Measurements from ENCODE around the gene LDHD. TPM values are rescaled to one million over a fixed set of nuclear protein-coding genes. Genes with fewer than 3 reads are reported as not detected.

LDHD gene
- total RNA-seq (1 to 10 TPM in 1 of 5 experiments, under 1 TPM in 4; 0.31 to 2.7 (median 0.40) TPM), polyA plus RNA-seq (under 1 TPM in 1 of 2 donors, not detected in 1; 0.51 TPM), total RNA-seq (0.40 reads per million)

- DNase-seq (no peak), ATAC-seq (peak; percentile 93)
- peaks cover 1 to 14% (median 2%) of the 10 kb centered on the region in 7 donors for H3K4me1 Mint-ChIP-seq
- peaks cover 0 to 10% (median 10%) of the 10 kb centered on the region in 5 donors for H3K27me3 Mint-ChIP-seq
- Histone ChIP-seq H3K27me3 (ENCODE audit: control insufficient read depth in 2 of 2, insufficient read depth in 2 of 2, low read length in 2 of 2) (no peaks in the 10 kb centered on the region), H3K27ac (ENCODE audit: low read depth, low read length) (no peak within 1 kb of the TSS), H3K4me1 (ENCODE audit: control insufficient read depth in 2 of 2, insufficient read depth in 2 of 2, low read length in 2 of 2) (peaks cover 2 to 4% of the 10 kb centered on the region in 2 donors), H3K4me3 (ENCODE audit: low read length) (no peak within 1 kb of the TSS), H3K36me3 (ENCODE audit: control insufficient read depth in 2 of 3, insufficient read depth in 3 of 3, low read length in 3 of 3) (no peaks in the 10 kb centered on the region), H3K9me3 (ENCODE audit: control insufficient read depth in 2 of 3, low read length in 3 of 3) (no peaks in the 10 kb centered on the region)
- peak within 1 kb of the TSS in 8 of 10 donors; percentile 21 to 60 (median 46) for H3K4me3 Mint-ChIP-seq
- H3K9me3 Mint-ChIP-seq, result peaks cover 0 to 8% (median under 1%) of the 10 kb centered on the region in 11 donors
- intact Hi-C loops (cut with micrococcal nuclease), result no loop called here
- CTCF ChIA-PET, result no interaction called here
- POLR2A ChIA-PET, result no interaction called here
- peaks cover 0 to under 1% (median 0%) of the 10 kb centered on the region in 5 donors for H3K36me3 Mint-ChIP-seq
- H3K27ac Mint-ChIP-seq, result no peak within 1 kb of the TSS
Observed at GRCh38 chr16:75116081-75116910, at the start of gene LDHD. Gene LDHD (minus strand): TSS chr16:75116780. CDS start chr16:75116720, 60 bp downstream.

GRCh38 chr16:75160386-75160785, 43.8 kb upstream of the LDHD start:
- peaks cover 0 to 22% (median 4%) of the 10 kb centered on the region in 11 donors for H3K9me3 Mint-ChIP-seq
- Histone ChIP-seq H3K27ac (ENCODE audit: low read depth, low read length) (no peak overlapping the region), H3K4me1 (ENCODE audit: control insufficient read depth in 2 of 2, insufficient read depth in 2 of 2, low read length in 2 of 2) (no peaks in the 10 kb centered on the region), H3K36me3 (ENCODE audit: control insufficient read depth in 2 of 3, insufficient read depth in 3 of 3, low read length in 3 of 3) (peaks cover 0 to 20% (median 0%) of the 10 kb centered on the region in 3 experiments), H3K4me3 (ENCODE audit: low read length) (no peak overlapping the region), H3K9me3 (ENCODE audit: control insufficient read depth in 2 of 3, low read length in 3 of 3) (no peaks in the 10 kb centered on the region), H3K27me3 (ENCODE audit: control insufficient read depth in 2 of 2, insufficient read depth in 2 of 2, low read length in 2 of 2) (no peaks in the 10 kb centered on the region)
- intact Hi-C loops (cut with micrococcal nuclease), result no loop called here
- H3K36me3 Mint-ChIP-seq, result peaks cover 8 to 68% (median 44%) of the 10 kb centered on the region in 5 donors
- no peak for DNase-seq
- peaks cover 0 to 11% (median 3%) of the 10 kb centered on the region in 7 donors for H3K4me1 Mint-ChIP-seq
- H3K27ac Mint-ChIP-seq, result peak overlapping the region in 1 of 9 donors; percentile 28
- H3K27me3 Mint-ChIP-seq, result no peaks in the 10 kb centered on the region
- H3K4me3 Mint-ChIP-seq, result no peak overlapping the region
- ChIA-PET CTCF (no interaction called here), POLR2A (no interaction called here)
- no peak for ATAC-seq

GRCh38 chr16:75152635-75153034, 36.1 kb upstream of the LDHD start:
- H3K36me3 ChIP-seq (ENCODE audit: control insufficient read depth in 2 of 3, insufficient read depth in 3 of 3, low read length in 3 of 3), result peaks cover 0 to 18% (median 3%) of the 10 kb centered on the region in 3 experiments
- peaks cover 0 to 8% (median 0%) of the 10 kb centered on the region in 3 experiments for H3K9me3 ChIP-seq (ENCODE audit: control insufficient read depth in 2 of 3, low read length in 3 of 3)
- H3K4me1 ChIP-seq (ENCODE audit: control insufficient read depth in 2 of 2, insufficient read depth in 2 of 2, low read length in 2 of 2), result peaks cover 0 to 6% of the 10 kb centered on the region in 2 donors
- Mint-ChIP-seq H3K36me3 (peaks cover 20 to 60% (median 40%) of the 10 kb centered on the region in 5 donors), H3K27me3 (no peaks in the 10 kb centered on the region), H3K9me3 (peaks cover 8 to 28% (median 18%) of the 10 kb centered on the region in 11 donors), H3K4me3 (peak overlapping the region in 2 of 10 donors; percentile 6 to 10), H3K27ac (no peak overlapping the region), H3K4me1 (peaks cover 13 to 35% (median 25%) of the 10 kb centered on the region in 7 donors)
- CTCF ChIA-PET, result no interaction called here
- no peaks in the 10 kb centered on the region for H3K27me3 ChIP-seq (ENCODE audit: control insufficient read depth in 2 of 2, insufficient read depth in 2 of 2, low read length in 2 of 2)
- ATAC-seq (no peak), DNase-seq (no peak)
- POLR2A ChIA-PET, result no interaction called here
- H3K27ac ChIP-seq (ENCODE audit: low read depth, low read length), result no peak overlapping the region
- no peak overlapping the region for H3K4me3 ChIP-seq (ENCODE audit: low read length)
- intact Hi-C loops (cut with micrococcal nuclease), result no loop called here

- H3K27me3 Mint-ChIP-seq, result no peaks in the 10 kb centered on the region
- Histone ChIP-seq H3K27ac (ENCODE audit: low read depth, low read length) (no peak overlapping the region), H3K27me3 (ENCODE audit: control insufficient read depth in 2 of 2, insufficient read depth in 2 of 2, low read length in 2 of 2) (no peaks in the 10 kb centered on the region), H3K4me1 (ENCODE audit: control insufficient read depth in 2 of 2, insufficient read depth in 2 of 2, low read length in 2 of 2) (peaks cover 0 to 6% of the 10 kb centered on the region in 2 donors), H3K4me3 (ENCODE audit: low read length) (no peak overlapping the region), H3K36me3 (ENCODE audit: control insufficient read depth in 2 of 3, insufficient read depth in 3 of 3, low read length in 3 of 3) (peaks cover 0 to 18% (median 3%) of the 10 kb centered on the region in 3 experiments), H3K9me3 (ENCODE audit: control insufficient read depth in 2 of 3, low read length in 3 of 3) (peaks cover 0 to 8% (median 0%) of the 10 kb centered on the region in 3 experiments)
- H3K4me1 Mint-ChIP-seq, result peaks cover 13 to 31% (median 27%) of the 10 kb centered on the region in 7 donors
- H3K36me3 Mint-ChIP-seq, result peaks cover 20 to 54% (median 40%) of the 10 kb centered on the region in 5 donors
- H3K9me3 Mint-ChIP-seq, result peaks cover 8 to 28% (median 18%) of the 10 kb centered on the region in 11 donors
- ATAC-seq, result no peak
- POLR2A ChIA-PET, result no interaction called here
- DNase-seq, result no peak
- H3K4me3 Mint-ChIP-seq, result peak overlapping the region in 3 of 10 donors; percentile 6 to 40 (median 36)
- H3K27ac Mint-ChIP-seq, result peak overlapping the region in 1 of 9 donors; percentile 13
- intact Hi-C loops (cut with micrococcal nuclease), result no loop called here
- CTCF ChIA-PET, result no interaction called here
Observed at GRCh38 chr16:75151798-75152197, 35.2 kb upstream of the LDHD start.

GRCh38 chr16:75148311-75149195, 32.0 kb upstream of the LDHD start, which contains the start of gene ZFP1:
Gene ZFP1 (plus strand): TSS chr16:75148524. CDS start chr16:75152952, 4,428 bp downstream.
- peaks cover 0 to 10% (median 3%) of the 10 kb centered on the region in 3 experiments for H3K36me3 ChIP-seq (ENCODE audit: control insufficient read depth in 2 of 3, insufficient read depth in 3 of 3, low read length in 3 of 3)
- H3K4me3 ChIP-seq (ENCODE audit: low read length), result peak within 1 kb of the TSS; percentile 98
- no peaks in the 10 kb centered on the region for H3K27me3 ChIP-seq (ENCODE audit: control insufficient read depth in 2 of 2, insufficient read depth in 2 of 2, low read length in 2 of 2)
- no peaks in the 10 kb centered on the region for H3K27me3 Mint-ChIP-seq
- ATAC-seq, result peak; percentile 93
- intact Hi-C loops (cut with micrococcal nuclease), result loop anchor here (1.0 to 10.0 kb wide), 19 partner anchors 37 to 542 kb away; partner anchors contain the start of genes ADAT1 (in 2 of the 2), CFDP1 (in 2 of the 2), GLG1 (in 2 of the 2) and TMEM231 (in 2 of the 2)
- ChIA-PET CTCF (no interaction called here), POLR2A (no interaction called here)
- H3K4me1 ChIP-seq (ENCODE audit: control insufficient read depth in 2 of 2, insufficient read depth in 2 of 2, low read length in 2 of 2), result peaks cover 0 to 6% of the 10 kb centered on the region in 2 donors
- DNase-seq, result peak; percentile 91 to 98 (median 95)
- H3K27ac ChIP-seq (ENCODE audit: low read depth, low read length), result peak within 1 kb of the TSS; percentile 89
- H3K27ac Mint-ChIP-seq, result peak within 1 kb of the TSS; percentile 66 to 90 (median 86)
- H3K4me3 Mint-ChIP-seq, result peak within 1 kb of the TSS; percentile 85 to 92 (median 89)
- peaks cover 13 to 31% (median 27%) of the 10 kb centered on the region in 7 donors for H3K4me1 Mint-ChIP-seq
- peaks cover 16 to 31% (median 31%) of the 10 kb centered on the region in 5 donors for H3K36me3 Mint-ChIP-seq
- H3K9me3 ChIP-seq (ENCODE audit: control insufficient read depth in 2 of 3, low read length in 3 of 3), result peaks cover 0 to 8% (median 0%) of the 10 kb centered on the region in 3 experiments
- peaks cover 8 to 28% (median 18%) of the 10 kb centered on the region in 11 donors for H3K9me3 Mint-ChIP-seq

- Mint-ChIP-seq H3K4me1 (peaks cover 13 to 31% (median 27%) of the 10 kb centered on the region in 7 donors), H3K36me3 (peaks cover 14 to 26% (median 25%) of the 10 kb centered on the region in 5 donors), H3K27ac (peak overlapping the region in 8 of 9 donors; percentile 25 to 90 (median 81)), H3K4me3 (peak overlapping the region; percentile 85 to 92 (median 89)), H3K27me3 (no peaks in the 10 kb centered on the region), H3K9me3 (peaks cover 6 to 28% (median 17%) of the 10 kb centered on the region in 11 donors)
- Histone ChIP-seq H3K36me3 (ENCODE audit: control insufficient read depth in 2 of 3, insufficient read depth in 3 of 3, low read length in 3 of 3) (peaks cover 0 to 10% (median 0%) of the 10 kb centered on the region in 3 experiments), H3K4me3 (ENCODE audit: low read length) (peak overlapping the region; percentile 98), H3K27me3 (ENCODE audit: control insufficient read depth in 2 of 2, insufficient read depth in 2 of 2, low read length in 2 of 2) (no peaks in the 10 kb centered on the region), H3K4me1 (ENCODE audit: control insufficient read depth in 2 of 2, insufficient read depth in 2 of 2, low read length in 2 of 2) (peaks cover 0 to 6% of the 10 kb centered on the region in 2 donors), H3K9me3 (ENCODE audit: control insufficient read depth in 2 of 3, low read length in 3 of 3) (peaks cover 0 to 8% (median 0%) of the 10 kb centered on the region in 3 experiments), H3K27ac (ENCODE audit: low read depth, low read length) (peak overlapping the region; percentile 89)
- ATAC-seq, result no peak
- DNase-seq, result no peak
- CTCF ChIA-PET, result no interaction called here
- intact Hi-C loops (cut with micrococcal nuclease), result loop anchor here (1.0 to 10.0 kb wide), 19 partner anchors 37 to 541 kb away; partner anchors contain the start of genes ADAT1 (in 2 of the 2), CFDP1 (in 2 of the 2), GLG1 (in 2 of the 2) and TMEM231 (in 2 of the 2)
- POLR2A ChIA-PET, result no interaction called here
Observed at GRCh38 chr16:75147968-75148310, 31.4 kb upstream of the LDHD start.

Measured in naive thymus-derived CD4-positive, alpha-beta T cell (primary cell).